ENCODE results near the gene EFNA4.

EFNA4 gene

DNA sequence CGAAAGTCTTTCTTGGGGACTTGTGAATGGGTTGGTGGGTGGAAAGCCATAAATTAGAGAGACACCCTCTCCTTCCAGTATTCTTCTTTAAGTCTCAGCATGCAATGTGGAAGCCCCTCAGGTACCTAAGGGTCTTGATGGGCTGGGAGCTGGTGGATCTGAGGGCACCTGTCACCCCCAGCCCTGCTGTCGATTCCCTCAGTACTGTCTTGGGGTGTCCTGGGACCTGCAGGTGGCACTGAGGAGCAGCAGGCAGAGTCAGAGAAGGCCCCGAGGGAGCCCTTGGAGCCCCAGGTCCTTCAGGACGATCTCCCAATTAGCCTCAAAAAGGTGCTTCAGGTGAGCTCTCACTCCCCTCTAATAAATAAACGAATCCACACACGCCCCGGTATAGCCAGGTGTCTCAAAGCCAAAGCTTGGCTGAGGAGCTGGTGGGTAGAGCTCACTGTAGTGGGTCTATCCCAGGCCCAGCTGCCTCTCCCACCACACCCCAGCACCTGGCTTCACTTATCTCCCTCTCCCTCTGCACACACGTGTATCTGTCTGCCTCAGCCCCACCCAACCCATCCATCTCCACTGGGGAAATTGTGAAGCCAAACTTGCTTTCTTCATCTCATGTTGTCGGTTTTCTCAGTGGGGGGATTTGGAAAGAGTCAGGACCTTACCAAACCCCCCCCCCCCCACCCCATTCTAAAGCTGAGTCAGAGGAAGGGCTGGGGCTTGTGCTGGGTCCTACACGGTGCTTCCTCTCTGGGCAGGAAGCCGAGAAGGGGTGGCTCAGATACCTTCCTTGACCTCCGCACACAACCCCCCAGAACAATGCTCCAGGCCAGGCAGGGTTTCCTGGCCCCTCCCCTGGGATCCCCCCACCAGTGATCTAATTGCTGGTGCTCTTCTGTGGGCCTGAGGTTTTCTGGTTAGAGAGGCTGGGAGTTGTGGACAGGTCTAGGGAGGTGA is 10.8 kb upstream of the EFNA4 start:
- TF ChIP-seq, protein P1, sequence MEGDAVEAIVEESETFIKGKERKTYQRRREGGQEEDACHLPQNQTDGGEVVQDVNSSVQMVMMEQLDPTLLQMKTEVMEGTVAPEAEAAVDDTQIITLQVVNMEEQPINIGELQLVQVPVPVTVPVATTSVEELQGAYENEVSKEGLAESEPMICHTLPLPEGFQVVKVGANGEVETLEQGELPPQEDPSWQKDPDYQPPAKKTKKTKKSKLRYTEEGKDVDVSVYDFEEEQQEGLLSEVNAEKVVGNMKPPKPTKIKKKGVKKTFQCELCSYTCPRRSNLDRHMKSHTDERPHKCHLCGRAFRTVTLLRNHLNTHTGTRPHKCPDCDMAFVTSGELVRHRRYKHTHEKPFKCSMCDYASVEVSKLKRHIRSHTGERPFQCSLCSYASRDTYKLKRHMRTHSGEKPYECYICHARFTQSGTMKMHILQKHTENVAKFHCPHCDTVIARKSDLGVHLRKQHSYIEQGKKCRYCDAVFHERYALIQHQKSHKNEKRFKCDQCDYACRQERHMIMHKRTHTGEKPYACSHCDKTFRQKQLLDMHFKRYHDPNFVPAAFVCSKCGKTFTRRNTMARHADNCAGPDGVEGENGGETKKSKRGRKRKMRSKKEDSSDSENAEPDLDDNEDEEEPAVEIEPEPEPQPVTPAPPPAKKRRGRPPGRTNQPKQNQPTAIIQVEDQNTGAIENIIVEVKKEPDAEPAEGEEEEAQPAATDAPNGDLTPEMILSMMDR (IDR thresholded peaks at IDR 0.05; ENCODE audit: insufficient read depth, missing control alignments) = peak; percentile 41
- no peak for FAIRE-seq
- no peak for DNase-seq (ENCODE audit: insufficient read length, low spot score)

DNA sequence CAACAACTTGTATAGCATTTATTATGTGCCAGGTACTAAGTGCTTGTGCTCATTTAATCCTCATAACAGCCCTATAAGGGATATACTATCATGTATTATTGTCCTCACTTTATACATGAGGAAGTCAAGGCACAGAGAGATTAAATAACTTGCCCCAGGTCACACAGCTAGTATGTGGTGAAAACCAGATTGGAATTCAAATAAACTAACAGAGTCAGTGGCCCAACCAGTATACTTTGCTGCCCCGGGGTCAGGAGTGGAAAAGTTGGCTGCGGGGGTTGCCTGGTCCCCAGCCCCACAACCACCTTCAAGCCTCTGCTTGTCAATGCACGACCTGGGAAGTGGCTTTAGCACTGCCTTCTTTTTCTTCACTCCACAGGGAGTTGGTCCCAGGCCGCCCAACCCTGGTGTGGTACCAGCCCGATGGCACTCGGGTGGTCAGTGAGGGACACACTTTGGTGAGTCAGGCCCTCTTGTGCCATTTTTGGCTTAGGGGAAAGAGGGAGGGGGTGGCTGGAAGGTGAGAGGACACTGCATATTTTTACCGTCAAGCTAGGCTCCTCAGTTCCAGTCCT is 9.9 kb upstream of the EFNA4 start:
- TF ChIP-seq, protein P1 (IDR thresholded peaks at IDR 0.05; ENCODE audit: insufficient read depth, missing control alignments) = no peak
- no peak for DNase-seq (ENCODE audit: insufficient read length, low spot score)
- no peak for FAIRE-seq

DNA sequence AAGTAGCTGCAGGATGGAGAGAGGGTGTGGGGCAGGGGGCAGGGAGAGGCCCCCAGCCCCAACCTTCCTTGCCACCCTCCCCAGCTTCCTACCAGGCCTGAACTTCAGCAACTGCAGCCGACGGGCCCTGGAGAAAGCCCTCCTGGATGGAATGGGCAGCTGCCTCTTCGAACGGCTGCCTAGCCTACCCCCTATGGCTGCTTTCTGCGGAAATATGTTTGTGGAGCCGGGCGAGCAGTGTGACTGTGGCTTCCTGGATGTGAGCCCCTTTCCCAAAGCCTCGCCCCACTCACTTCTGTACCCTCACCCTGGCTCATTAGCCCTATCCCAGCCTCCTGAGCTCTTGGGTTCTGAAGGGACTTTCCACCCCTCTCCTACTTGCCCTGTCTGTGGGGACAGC is 6.4 kb upstream of the EFNA4 start:
- TF ChIP-seq, protein P1 (IDR thresholded peaks at IDR 0.05; ENCODE audit: insufficient read depth, missing control alignments) = no peak
- DNase-seq (ENCODE audit: insufficient read length, low spot score) (no peak), FAIRE-seq (no peak)

DNA sequence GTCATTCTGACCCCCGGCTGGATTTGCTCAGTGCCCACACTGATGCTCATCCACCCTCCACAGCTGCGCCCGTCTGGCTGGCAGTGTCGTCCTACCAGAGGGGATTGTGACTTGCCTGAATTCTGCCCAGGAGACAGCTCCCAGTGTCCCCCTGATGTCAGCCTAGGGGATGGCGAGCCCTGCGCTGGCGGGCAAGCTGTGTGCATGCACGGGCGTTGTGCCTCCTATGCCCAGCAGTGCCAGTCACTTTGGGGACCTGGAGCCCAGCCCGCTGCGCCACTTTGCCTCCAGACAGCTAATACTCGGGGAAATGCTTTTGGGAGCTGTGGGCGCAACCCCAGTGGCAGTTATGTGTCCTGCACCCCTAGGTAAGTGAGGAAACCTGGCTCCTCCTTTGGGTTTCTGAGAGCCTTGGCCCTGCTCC is 5.7 kb upstream of the EFNA4 start:
- DNase-seq (ENCODE audit: insufficient read length, low spot score) (no peak), FAIRE-seq (no peak)
- TF ChIP-seq, protein P1 (IDR thresholded peaks at IDR 0.05; ENCODE audit: insufficient read depth, missing control alignments) = no peak

DNA sequence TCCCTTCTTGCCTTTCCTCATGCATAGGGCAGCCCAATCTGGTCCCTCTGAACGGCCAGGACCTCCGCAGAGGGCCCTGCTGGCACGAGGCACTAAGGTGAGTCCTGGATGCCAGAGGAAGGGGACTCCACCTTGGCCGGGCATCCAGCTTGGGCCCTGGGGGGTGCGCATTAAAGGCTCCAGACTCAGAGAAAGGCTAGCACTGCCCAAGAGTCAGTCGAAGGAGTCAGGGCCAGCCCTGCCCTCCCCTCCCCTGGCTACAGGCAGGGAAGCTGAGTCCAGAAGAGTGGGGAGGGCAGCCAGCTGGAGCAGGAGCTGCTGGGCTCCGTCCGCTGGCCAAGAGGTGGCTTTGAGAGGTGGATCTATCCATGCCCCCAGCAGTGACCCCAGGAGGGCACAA is 2.8 kb upstream of the EFNA4 start:
- TF ChIP-seq, protein P1 (IDR thresholded peaks at IDR 0.05; ENCODE audit: insufficient read depth, missing control alignments) = no peak
- FAIRE-seq (no peak), DNase-seq (ENCODE audit: insufficient read length, low spot score) (no peak)

DNA sequence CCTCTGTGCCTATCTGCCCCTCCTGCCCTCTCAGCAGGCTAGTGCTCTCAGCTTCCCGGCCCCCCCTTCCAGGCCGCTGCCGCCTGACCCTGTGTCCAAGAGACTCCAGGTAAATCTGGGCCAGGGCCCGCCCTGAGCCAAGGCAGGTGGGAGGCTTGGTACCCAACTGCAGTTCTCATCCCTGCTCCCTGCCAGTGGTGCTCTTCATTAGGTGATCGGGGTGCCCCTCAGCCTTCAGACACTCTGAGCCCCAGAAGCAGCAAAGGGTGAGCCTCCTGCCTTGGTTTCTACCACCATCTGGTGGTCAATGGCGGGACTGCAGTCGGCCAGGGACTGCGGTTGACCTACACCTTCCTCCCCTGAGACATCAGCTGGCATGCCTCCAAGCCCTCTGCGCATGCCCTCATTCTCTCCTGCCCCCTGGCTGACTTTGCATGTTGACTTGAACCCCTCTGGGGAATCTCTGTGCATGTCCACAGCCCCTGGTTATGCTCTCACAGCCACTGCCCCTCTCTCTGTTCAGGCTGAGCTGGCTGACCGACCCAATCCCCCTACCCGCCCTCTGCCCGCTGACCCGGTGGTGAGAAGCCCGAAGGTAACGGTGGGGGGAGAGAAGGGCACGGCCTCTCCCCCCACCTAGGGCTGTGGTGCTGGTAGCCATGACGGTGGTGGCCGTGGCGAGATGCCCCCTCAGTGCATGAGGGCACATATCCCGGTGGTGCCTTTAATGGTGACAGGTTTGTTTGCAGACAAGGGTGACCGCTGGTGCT is 2.0 kb upstream of the EFNA4 start:
- TF ChIP-seq, protein P1 (IDR thresholded peaks at IDR 0.05; ENCODE audit: insufficient read depth, missing control alignments) = peak; percentile 99
- FAIRE-seq (peak; percentile 91), DNase-seq (ENCODE audit: insufficient read length, low spot score) (peak; percentile 95)

Measured in D721Med (cell line).